HEK293 (cell line): ENCODE results near the gene GAS5.

Source experiments
- HIC1 ChIP-seq: fragments of 450-650 bp; formaldehyde crosslinking; IDR thresholded peaks from 2 replicates; pipeline ENCODE4 v1.5.1; 2016; ENCODE audit warnings: missing biosample characterization, missing genetic modification characterization
- HOXA7 ChIP-seq: sonication (generic); formaldehyde crosslinking; IDR thresholded peaks from 2 replicates; pipeline ENCODE4 v1.8.1; 2022; ENCODE audit warnings: missing genetic modification reagents, borderline replicate concordance
- HOXC10 ChIP-seq: sonication (generic); formaldehyde crosslinking; IDR thresholded peaks from 2 replicates; pipeline ENCODE4 v1.8.1; 2023; ENCODE audit warnings: mild to moderate bottlenecking, missing genetic modification reagents
- KLF7 ChIP-seq: fragments of 450-650 bp; formaldehyde crosslinking; IDR thresholded peaks from 2 replicates; pipeline ENCODE4 v1.5.1; 2016; ENCODE audit warnings: missing biosample characterization, missing genetic modification characterization, borderline replicate concordance
- MYNN ChIP-seq: fragments of 450-650 bp; formaldehyde crosslinking; IDR thresholded peaks from 2 replicates; pipeline ENCODE4 v1.5.1; 2016; ENCODE audit warnings: missing biosample characterization, missing genetic modification characterization, borderline replicate concordance
- SP2 ChIP-seq: fragments of 450-650 bp; formaldehyde crosslinking; IDR thresholded peaks from 2 replicates; pipeline ENCODE4 v1.5.1; 2016; ENCODE audit warnings: missing biosample characterization, missing genetic modification characterization
- ZBTB10 ChIP-seq: fragments of 450-650 bp; formaldehyde crosslinking; IDR thresholded peaks from 2 replicates; pipeline ENCODE4 v1.5.1; 2016; ENCODE audit warnings: missing biosample characterization, missing genetic modification characterization
- ZBTB17 ChIP-seq: fragments of 450-650 bp; formaldehyde crosslinking; IDR thresholded peaks from 2 replicates; pipeline ENCODE4 v1.5.1; 2016; ENCODE audit warnings: missing biosample characterization, missing genetic modification characterization
- ZBTB44 ChIP-seq: fragments of 450-650 bp; IDR thresholded peaks from 2 replicates; pipeline ENCODE4 v1.5.1; 2018; ENCODE audit warnings: missing biosample characterization, mild to moderate bottlenecking, missing genetic modification characterization
- ZEB2 ChIP-seq: fragments of 450-650 bp; formaldehyde crosslinking; IDR thresholded peaks from 2 replicates; pipeline ENCODE4 v1.5.1; 2016; ENCODE audit warnings: missing biosample characterization, missing genetic modification characterization
- ZFP3 ChIP-seq: fragments of 450-650 bp; formaldehyde crosslinking; IDR thresholded peaks from 2 replicates; pipeline ENCODE4 v1.5.1; 2016; ENCODE audit warnings: low read depth, missing biosample characterization, missing genetic modification characterization
- ZNF157 ChIP-seq: fragments of 450-650 bp; formaldehyde crosslinking; IDR thresholded peaks from 2 replicates; pipeline ENCODE4 v1.5.1; 2016; ENCODE audit warnings: missing biosample characterization, missing genetic modification characterization
- ZNF169 ChIP-seq: fragments of 450-650 bp; formaldehyde crosslinking; IDR thresholded peaks from 2 replicates; pipeline ENCODE4 v1.5.1; 2016; ENCODE audit warnings: missing biosample characterization, missing genetic modification characterization
- ZNF2 ChIP-seq: fragments of 450-650 bp; formaldehyde crosslinking; IDR thresholded peaks from 2 replicates; pipeline ENCODE4 v1.5.1; 2016; ENCODE audit warnings: missing biosample characterization, missing genetic modification characterization
- ZNF202 ChIP-seq: fragments of 450-650 bp; formaldehyde crosslinking; IDR thresholded peaks from 2 replicates; pipeline ENCODE4 v1.5.1; 2016; ENCODE audit warnings: missing biosample characterization, missing genetic modification characterization, borderline replicate concordance
- ZNF214 ChIP-seq: fragments of 450-650 bp; formaldehyde crosslinking; IDR thresholded peaks from 2 replicates; pipeline ENCODE4 v1.5.1; 2017; ENCODE audit warnings: missing biosample characterization, mild to moderate bottlenecking, missing genetic modification characterization, borderline replicate concordance
- ZNF302 ChIP-seq: fragments of 450-650 bp; formaldehyde crosslinking; IDR thresholded peaks from 2 replicates; pipeline ENCODE4 v1.5.1; 2016; ENCODE audit warnings: missing biosample characterization, missing genetic modification characterization, low read depth
- ZNF324 ChIP-seq: fragments of 450-650 bp; formaldehyde crosslinking; IDR thresholded peaks from 2 replicates; pipeline ENCODE4 v1.5.1; 2016; ENCODE audit warnings: missing biosample characterization, missing genetic modification characterization
- ZNF354C ChIP-seq: fragments of 450-650 bp; formaldehyde crosslinking; IDR thresholded peaks from 2 replicates; pipeline ENCODE4 v1.5.1; 2016; ENCODE audit warnings: missing biosample characterization, missing genetic modification characterization, low read depth, borderline replicate concordance
- ZNF449 ChIP-seq: fragments of 450-650 bp; formaldehyde crosslinking; IDR thresholded peaks from 2 replicates; pipeline ENCODE4 v1.5.1; 2017; ENCODE audit warnings: missing biosample characterization, mild to moderate bottlenecking, missing genetic modification characterization, moderate library complexity
- ZNF560 ChIP-seq: fragments of 450-650 bp; formaldehyde crosslinking; IDR thresholded peaks from 2 replicates; pipeline ENCODE4 v1.5.1; 2017; ENCODE audit warnings: missing biosample characterization, missing genetic modification characterization, borderline replicate concordance
- ZNF600 ChIP-seq: fragments of 450-650 bp; formaldehyde crosslinking; IDR thresholded peaks from 2 replicates; pipeline ENCODE4 v1.5.1; 2016; ENCODE audit warnings: missing biosample characterization, missing genetic modification characterization
- ZNF629 ChIP-seq: fragments of 450-650 bp; formaldehyde crosslinking; IDR thresholded peaks from 2 replicates; pipeline ENCODE4 v1.5.1; 2017; ENCODE audit warnings: missing biosample characterization, missing genetic modification characterization
- ZNF76 ChIP-seq: fragments of 450-650 bp; formaldehyde crosslinking; IDR thresholded peaks from 2 replicates; pipeline ENCODE4; 2016; ENCODE audit warnings: low read depth, missing biosample characterization, missing genetic modification characterization, borderline replicate concordance
- ZNF792 ChIP-seq: fragments of 450-650 bp; formaldehyde crosslinking; IDR thresholded peaks from 2 replicates; pipeline ENCODE4 v1.5.1; 2016; ENCODE audit warnings: missing biosample characterization, missing genetic modification characterization
- ZSCAN5A ChIP-seq: fragments of 450-650 bp; formaldehyde crosslinking; IDR thresholded peaks from 2 replicates; pipeline ENCODE4 v1.5.1; 2016; ENCODE audit warnings: missing biosample characterization, missing genetic modification characterization
- TF ChIP-seq, protein P1 (sequence below): IDR thresholded peaks from 2 replicates; pipeline ENCODE4 v1.6.1; 2011; ENCODE audit warnings: mild to moderate bottlenecking, low read depth, low read length, borderline replicate concordance

Gene GAS5

DNA sequence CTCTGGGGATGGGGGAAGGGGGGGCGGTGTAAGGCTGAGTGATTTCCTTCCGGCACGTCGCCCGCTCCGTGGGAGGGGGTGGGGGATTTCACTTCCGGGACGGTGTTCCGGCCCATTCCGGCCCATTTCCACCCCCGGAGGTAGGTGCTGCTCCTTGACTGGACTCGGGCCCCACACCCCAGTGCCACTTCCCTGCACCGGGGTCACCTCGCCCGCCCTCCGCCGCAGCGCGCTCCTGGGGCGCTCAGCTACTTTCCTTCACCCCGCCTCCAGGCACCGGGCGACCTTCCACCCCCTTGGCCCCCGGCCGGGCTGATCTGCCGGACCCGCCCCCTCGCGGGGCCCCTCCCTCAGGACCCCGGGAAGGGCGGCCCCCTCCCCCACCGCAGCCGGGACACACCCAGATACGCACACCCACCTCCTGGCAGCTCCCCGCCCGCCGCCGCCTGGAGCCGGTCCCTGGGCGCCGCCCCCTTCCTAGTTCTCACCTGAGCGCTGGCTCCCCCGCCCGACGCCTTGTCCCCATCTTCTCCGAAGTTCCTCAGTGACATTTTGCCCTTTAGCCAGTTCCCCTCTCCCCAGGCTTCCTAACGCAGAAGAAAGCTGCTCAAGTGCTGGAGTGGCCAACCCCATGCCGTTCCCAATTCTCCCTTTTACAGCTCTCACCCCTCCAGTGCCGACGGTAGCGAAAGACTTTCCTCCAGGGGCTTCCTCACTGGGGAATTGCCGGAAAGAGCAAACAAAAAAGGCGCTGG is 654 bp upstream of the GAS5 start, which contains the start of gene ZBTB37 (continued):
- TF ChIP-seq ZNF214 (tag by site-specific recombination) = no peak
- peak; percentile 12; the same call in 1 of the 2 replicates for TF ChIP-seq ZNF629
- no peak for TF ChIP-seq MYNN
- no peak for TF ChIP-seq ZNF354C (tag by site-specific recombination)
- peak; percentile 88 for TF ChIP-seq ZNF600 (tag by site-specific recombination)
- no peak for TF ChIP-seq HOXC10 (CRISPR knock-in tag)
- no peak for TF ChIP-seq ZNF560 (tag by site-specific recombination)
- TF ChIP-seq ZNF169 (tag by site-specific recombination) = no peak
- TF ChIP-seq ZFP3 (tag by site-specific recombination) = no peak
- TF ChIP-seq HOXA7 = no peak
- TF ChIP-seq ZBTB17 (tag by site-specific recombination) = 0 out of 2 replicates have a peak, but pooled peaks have one; percentile 5
- TF ChIP-seq ZNF202 (tag by site-specific recombination) = no peak
- TF ChIP-seq ZNF324 = peak; percentile 91
- no peak for TF ChIP-seq ZBTB44 (tag by site-specific recombination)
- peak; percentile 72 for TF ChIP-seq ZSCAN5A (tag by site-specific recombination)
- peak; percentile 89 for TF ChIP-seq HIC1
- TF ChIP-seq SP2 (tag by site-specific recombination) = peak; percentile 85
- TF ChIP-seq KLF7 (tag by site-specific recombination) = peak; percentile 98
- TF ChIP-seq, protein P1, sequence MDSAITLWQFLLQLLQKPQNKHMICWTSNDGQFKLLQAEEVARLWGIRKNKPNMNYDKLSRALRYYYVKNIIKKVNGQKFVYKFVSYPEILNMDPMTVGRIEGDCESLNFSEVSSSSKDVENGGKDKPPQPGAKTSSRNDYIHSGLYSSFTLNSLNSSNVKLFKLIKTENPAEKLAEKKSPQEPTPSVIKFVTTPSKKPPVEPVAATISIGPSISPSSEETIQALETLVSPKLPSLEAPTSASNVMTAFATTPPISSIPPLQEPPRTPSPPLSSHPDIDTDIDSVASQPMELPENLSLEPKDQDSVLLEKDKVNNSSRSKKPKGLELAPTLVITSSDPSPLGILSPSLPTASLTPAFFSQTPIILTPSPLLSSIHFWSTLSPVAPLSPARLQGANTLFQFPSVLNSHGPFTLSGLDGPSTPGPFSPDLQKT = peak; percentile 49; the same call in 1 of the 2 replicates
- TF ChIP-seq ZNF157 (tag by site-specific recombination) = no peak
- TF ChIP-seq ZEB2 (tag by site-specific recombination) = peak; percentile 84
- 0 out of 2 replicates have a peak, but pooled peaks have one; percentile 7 for TF ChIP-seq ZNF302
- peak; percentile 95 for TF ChIP-seq ZBTB10 (tag by site-specific recombination)
- no peak for TF ChIP-seq ZNF792 (tag by site-specific recombination)
- no peak for TF ChIP-seq ZNF2 (tag by site-specific recombination)
- TF ChIP-seq ZNF449 (tag by site-specific recombination) = no peak; the same call in 1 of the 2 replicates
- TF ChIP-seq ZNF76 = no peak; the same call in 1 of the 2 replicates
